Central memory CD8-positive, alpha-beta T cell (primary cell): ENCODE results near the gene ARID1B.
"Not testable (repeated sequence)": the region's sequence is repeated elsewhere in the genome, so short reads cannot be mapped to it uniquely, and the experiment has no call there.

Source experiments
- ATAC-seq: fragments of 150-1000 bp; cut with Tn5 transposase; replicated peaks from 2 replicates; pipeline ENCODE4 v1.10.0; 2022; ENCODE audit warnings: mild to moderate bottlenecking, moderate FRiP score, moderate number of reproducible peaks; ENCODE audit not compliant: poor library complexity, severe bottlenecking; ENCODE audit errors: extremely low read depth
- DNase-seq, 2 donors: peaks; one replicate each; pipeline ENCODE4 v3.0.0; 2021; ENCODE audit warnings: low spot score in 2 of 2
- H3K27ac Mint-ChIP-seq: one replicate; pipeline ENCODE4 v1.8.0; 2022; ENCODE audit warnings: low read depth, mild to moderate bottlenecking, moderate library complexity, mixed read lengths
- H3K27me3 Mint-ChIP-seq: one replicate; pipeline ENCODE4 v1.8.0; 2022; ENCODE audit warnings: mixed read lengths
- H3K36me3 Mint-ChIP-seq: one replicate; pipeline ENCODE4 v1.8.0; 2022; ENCODE audit warnings: mild to moderate bottlenecking, moderate library complexity, mixed read lengths; ENCODE audit not compliant: insufficient read depth
- H3K4me1 Mint-ChIP-seq: one replicate; pipeline ENCODE4 v1.8.0; 2022; ENCODE audit warnings: mixed read lengths
- H3K4me3 Mint-ChIP-seq: one replicate; pipeline ENCODE4 v1.8.0; 2022; ENCODE audit warnings: mild to moderate bottlenecking, moderate library complexity, mixed read lengths
- H3K9me3 Mint-ChIP-seq: one replicate; pipeline ENCODE4 v1.8.0; 2022; ENCODE audit warnings: mixed read lengths

ARID1B gene

GRCh38 chr6:156943166-156943565 lies 166.0 kb downstream of the ARID1B start:
- Mint-ChIP-seq H3K4me1 (peaks cover 66% of the 10 kb centered on the region), H3K27ac (no peak overlapping the region)

GRCh38 chr6:156943816-156944215 lies 166.6 kb downstream of the ARID1B start:
- H3K4me1 Mint-ChIP-seq = peaks cover 62% of the 10 kb centered on the region
- ATAC-seq = no peak

More at GRCh38 chr6:156943166-156943565, 166.0 kb downstream of the ARID1B start:
- ATAC-seq = no peak
- DNase-seq = no peak
- H3K9me3 Mint-ChIP-seq = no peaks in the 10 kb centered on the region
- H3K4me3 Mint-ChIP-seq = no peak overlapping the region
- no peaks in the 10 kb centered on the region for H3K27me3 Mint-ChIP-seq
- H3K36me3 Mint-ChIP-seq = no peaks in the 10 kb centered on the region

GRCh38 chr6:156944412-156944811 lies 167.2 kb downstream of the ARID1B start:
- no peak for ATAC-seq
- DNase-seq = no peak
- H3K4me1 Mint-ChIP-seq = peaks cover 63% of the 10 kb centered on the region
- H3K9me3 Mint-ChIP-seq = no peaks in the 10 kb centered on the region
- H3K4me3 Mint-ChIP-seq = no peak overlapping the region
- no peaks in the 10 kb centered on the region for H3K36me3 Mint-ChIP-seq
- no peaks in the 10 kb centered on the region for H3K27me3 Mint-ChIP-seq
- H3K27ac Mint-ChIP-seq = no peak overlapping the region

More at GRCh38 chr6:156943816-156944215, 166.6 kb downstream of the ARID1B start:
- DNase-seq = no peak
- Mint-ChIP-seq H3K36me3 (no peaks in the 10 kb centered on the region), H3K9me3 (no peaks in the 10 kb centered on the region), H3K27me3 (no peaks in the 10 kb centered on the region), H3K4me3 (no peak overlapping the region), H3K27ac (no peak overlapping the region)

GRCh38 chr6:156945789-156946172 lies 168.6 kb downstream of the ARID1B start:
- H3K27ac Mint-ChIP-seq, H3K9me3 Mint-ChIP-seq, H3K27me3 Mint-ChIP-seq, DNase-seq, ATAC-seq, H3K4me3 Mint-ChIP-seq, H3K36me3 Mint-ChIP-seq: not testable (repeated sequence)
- H3K4me1 Mint-ChIP-seq = peaks cover 56% of the 10 kb centered on the region

GRCh38 chr6:156946370-156946936 lies 169.3 kb downstream of the ARID1B start:
- ATAC-seq = no peak
- no peaks in the 10 kb centered on the region for H3K27me3 Mint-ChIP-seq
- no peak overlapping the region for H3K27ac Mint-ChIP-seq
- no peak overlapping the region for H3K4me3 Mint-ChIP-seq
- H3K36me3 Mint-ChIP-seq = no peaks in the 10 kb centered on the region
- no peaks in the 10 kb centered on the region for H3K9me3 Mint-ChIP-seq
- peaks cover 56% of the 10 kb centered on the region for H3K4me1 Mint-ChIP-seq
- DNase-seq = no peak

GRCh38 chr6:156948277-156948676 lies 171.1 kb downstream of the ARID1B start:
- DNase-seq (no peak), ATAC-seq (no peak)
- no peak overlapping the region for H3K27ac Mint-ChIP-seq
- no peak overlapping the region for H3K4me3 Mint-ChIP-seq
- H3K36me3 Mint-ChIP-seq = no peaks in the 10 kb centered on the region
- no peaks in the 10 kb centered on the region for H3K27me3 Mint-ChIP-seq
- peaks cover 52% of the 10 kb centered on the region for H3K4me1 Mint-ChIP-seq
- no peaks in the 10 kb centered on the region for H3K9me3 Mint-ChIP-seq

- H3K27ac Mint-ChIP-seq = no peak overlapping the region
- no peak for DNase-seq
- peaks cover 56% of the 10 kb centered on the region for H3K4me1 Mint-ChIP-seq
- H3K27me3 Mint-ChIP-seq = no peaks in the 10 kb centered on the region
- no peaks in the 10 kb centered on the region for H3K9me3 Mint-ChIP-seq
- no peaks in the 10 kb centered on the region for H3K36me3 Mint-ChIP-seq
- no peak for ATAC-seq
- no peak overlapping the region for H3K4me3 Mint-ChIP-seq
Measured at GRCh38 chr6:156948807-156949206, 171.6 kb downstream of the ARID1B start.

GRCh38 chr6:156949376-156949775 lies 172.2 kb downstream of the ARID1B start:
- peaks cover 53% of the 10 kb centered on the region for H3K4me1 Mint-ChIP-seq
- no peak overlapping the region for H3K4me3 Mint-ChIP-seq
- no peaks in the 10 kb centered on the region for H3K27me3 Mint-ChIP-seq
- no peak for DNase-seq
- no peak for ATAC-seq
- H3K27ac Mint-ChIP-seq = no peak overlapping the region
- H3K36me3 Mint-ChIP-seq = no peaks in the 10 kb centered on the region
- H3K9me3 Mint-ChIP-seq = no peaks in the 10 kb centered on the region

- Mint-ChIP-seq H3K36me3 (no peaks in the 10 kb centered on the region), H3K4me1 (peaks cover 57% of the 10 kb centered on the region), H3K27ac (no peak overlapping the region), H3K9me3 (no peaks in the 10 kb centered on the region), H3K27me3 (no peaks in the 10 kb centered on the region), H3K4me3 (no peak overlapping the region)
- DNase-seq = no peak
- no peak for ATAC-seq
Measured at GRCh38 chr6:156950084-156950483, 172.9 kb downstream of the ARID1B start.

GRCh38 chr6:156950531-156950930 lies 173.4 kb downstream of the ARID1B start:
- Mint-ChIP-seq H3K4me1 (peaks cover 56% of the 10 kb centered on the region), H3K27ac (no peak overlapping the region), H3K27me3 (no peaks in the 10 kb centered on the region), H3K9me3 (no peaks in the 10 kb centered on the region), H3K36me3 (no peaks in the 10 kb centered on the region), H3K4me3 (no peak overlapping the region)
- ATAC-seq = no peak
- DNase-seq = no peak

GRCh38 chr6:156952401-156952800 lies 175.2 kb downstream of the ARID1B start:
- Mint-ChIP-seq H3K36me3 (no peaks in the 10 kb centered on the region), H3K27me3 (no peaks in the 10 kb centered on the region), H3K4me3 (no peak overlapping the region), H3K27ac (peak overlapping the region; percentile 54), H3K4me1 (peaks cover 54% of the 10 kb centered on the region), H3K9me3 (no peaks in the 10 kb centered on the region)
- ATAC-seq (no peak), DNase-seq (no peak)

- H3K36me3 Mint-ChIP-seq = no peaks in the 10 kb centered on the region
- H3K4me1 Mint-ChIP-seq = peaks cover 60% of the 10 kb centered on the region
- no peak for ATAC-seq
- no peaks in the 10 kb centered on the region for H3K27me3 Mint-ChIP-seq
- no peaks in the 10 kb centered on the region for H3K9me3 Mint-ChIP-seq
- no peak overlapping the region for H3K27ac Mint-ChIP-seq
- H3K4me3 Mint-ChIP-seq = no peak overlapping the region
- DNase-seq = no peak
Measured at GRCh38 chr6:156953127-156953478, 175.9 kb downstream of the ARID1B start.

- Mint-ChIP-seq H3K4me3 (no peak overlapping the region), H3K4me1 (peaks cover 65% of the 10 kb centered on the region)
- peak; percentile 65 for ATAC-seq
Measured at GRCh38 chr6:156953479-156954146, 176.4 kb downstream of the ARID1B start.

More at GRCh38 chr6:156953479-156954146, 176.4 kb downstream of the ARID1B start:
- H3K36me3 Mint-ChIP-seq = no peaks in the 10 kb centered on the region
- no peak overlapping the region for H3K27ac Mint-ChIP-seq
- no peaks in the 10 kb centered on the region for H3K27me3 Mint-ChIP-seq
- no peaks in the 10 kb centered on the region for H3K9me3 Mint-ChIP-seq
- no peak for DNase-seq
